Neuronal stem cell (in vitro differentiated cells): ENCODE data around the gene RARRES2.

Experiments
- DNase-seq: peaks from one replicate; pipeline ENCODE4 v3.0.0-alpha.2; 2013; ENCODE audit warnings: low spot score
- H2AFZ ChIP-seq: one replicate; pipeline ENCODE4 v1.6.1; 2013; ENCODE audit warnings: mild to moderate bottlenecking, low read length, inconsistent platforms
- H2AK5ac ChIP-seq: 2 replicates; pipeline ENCODE4 v1.6.1; 2013; ENCODE audit warnings: low read depth, mild to moderate bottlenecking, inconsistent platforms, low read length, moderate library complexity, mixed read lengths
- H2BK120ac ChIP-seq: 2 replicates; pipeline ENCODE4 v1.6.1; 2013; ENCODE audit warnings: low read depth, mild to moderate bottlenecking, inconsistent platforms, low read length, moderate library complexity, mixed read lengths
- H2BK12ac ChIP-seq: one replicate; pipeline ENCODE4 v1.6.1; 2013; ENCODE audit warnings: low read length, inconsistent platforms
- H2BK15ac ChIP-seq: 2 replicates; pipeline ENCODE4 v1.6.1; 2013; ENCODE audit warnings: mild to moderate bottlenecking, low read length, inconsistent platforms, mixed read lengths
- H2BK5ac ChIP-seq: one replicate; pipeline ENCODE4 v1.6.1; 2013; ENCODE audit warnings: inconsistent platforms, mild to moderate bottlenecking, low read length, moderate library complexity
- H3K14ac ChIP-seq: one replicate; pipeline ENCODE4 v1.6.1; 2013; ENCODE audit warnings: low read length, inconsistent platforms
- H3K18ac ChIP-seq: 2 replicates; pipeline ENCODE4 v1.6.1; 2013; ENCODE audit warnings: low read length, inconsistent platforms
- H3K23ac ChIP-seq: 2 replicates; pipeline ENCODE4 v1.6.1; 2013; ENCODE audit warnings: low read depth, mild to moderate bottlenecking, mixed read lengths, low read length, inconsistent platforms; ENCODE audit not compliant: poor library complexity
- H3K27ac ChIP-seq: replicated peaks from 3 replicates; pipeline ENCODE4 v1.5.1; 2013; ENCODE audit warnings: low read length, inconsistent platforms
- H3K27me3 ChIP-seq, 3 experiments: 2 replicates each; pipeline ENCODE4 v1.6.1; 2013; ENCODE audit warnings: low read length in 3 of 3, mild to moderate bottlenecking in 2 of 3, inconsistent platforms in 1 of 3, low read depth in 1 of 3, mixed read lengths in 1 of 3, moderate library complexity in 1 of 3; ENCODE audit not compliant: control insufficient read depth in 3 of 3, insufficient read depth in 3 of 3
- H3K36me3 ChIP-seq, 2 donors: replicated peaks in 1 of 2; 2 replicates each; pipeline ENCODE4 v1.6.1; 2013; ENCODE audit warnings: low read length in 2 of 2; ENCODE audit not compliant: control insufficient read depth in 2 of 2, insufficient read depth in 2 of 2
- H3K4ac ChIP-seq: 2 replicates; pipeline ENCODE4 v1.6.1; 2013; ENCODE audit warnings: inconsistent platforms, mild to moderate bottlenecking, low read length, moderate library complexity
- H3K4me1 ChIP-seq, 2 donors: 1 replicate in 1 of 2; 2 replicates in 1 of 2; pipeline ENCODE4 v1.6.1; 2013; ENCODE audit warnings: low read length in 2 of 2, low read depth in 1 of 2; ENCODE audit not compliant: control insufficient read depth in 2 of 2, insufficient read depth in 1 of 2
- H3K4me2 ChIP-seq: one replicate; pipeline ENCODE4 v1.6.1; 2013; ENCODE audit warnings: mild to moderate bottlenecking, low read length, inconsistent platforms; ENCODE audit not compliant: insufficient read depth, poor library complexity, severe bottlenecking
- H3K4me3 ChIP-seq, 2 donors: 2 replicates each; pipeline ENCODE4 v1.5.1; 2013; ENCODE audit warnings: low read length in 2 of 2, mild to moderate bottlenecking in 2 of 2, inconsistent platforms in 1 of 2, moderate library complexity in 1 of 2
- H3K79me1 ChIP-seq: one replicate; pipeline ENCODE4 v1.6.1; 2013; ENCODE audit warnings: low read depth, mild to moderate bottlenecking, inconsistent platforms, low read length, moderate library complexity
- H3K9ac ChIP-seq: one replicate; pipeline ENCODE4 v1.6.1; 2013; ENCODE audit warnings: mild to moderate bottlenecking, low read depth, low read length, inconsistent platforms; ENCODE audit not compliant: poor library complexity
- H3K9me3 ChIP-seq, 2 donors: replicated peaks in 1 of 2; 2 replicates each; pipeline versions ENCODE3 to v1.6.1; 2013; ENCODE audit warnings: low read length in 2 of 2, mild to moderate bottlenecking in 2 of 2, inconsistent platforms in 1 of 2, low read depth in 1 of 2, mixed read lengths in 1 of 2, moderate library complexity in 1 of 2; ENCODE audit not compliant: control insufficient read depth in 2 of 2, insufficient read depth in 1 of 2
- H4K8ac ChIP-seq: one replicate; pipeline ENCODE4 v1.6.1; 2013; ENCODE audit warnings: low read depth, mild to moderate bottlenecking, inconsistent platforms, low read length, moderate library complexity
- H4K91ac ChIP-seq: one replicate; pipeline ENCODE4 v1.6.1; 2013; ENCODE audit warnings: low read length, low read depth, mild to moderate bottlenecking, inconsistent platforms; ENCODE audit not compliant: poor library complexity
- WGBS, 2 donors: extraction: QIAGEN DNeasy Blood & Tissue Kit; methylation state at CpG; one replicate each; pipeline ENCODE4 v1.1.7; 2013; ENCODE audit warnings: missing lambda C conversion rate in 2 of 2, mixed read lengths in 1 of 2; ENCODE audit not compliant: insufficient read length in 2 of 2, insufficient replicate concordance in 1 of 2; ENCODE audit errors: extremely low coverage in 2 of 2; 5-methylcytosine and 5-hydroxymethylcytosine counted together

RARRES2 gene

GRCh38 chr7:150375662-150376521 lies 34.5 kb upstream of the RARRES2 start:
- H3K14ac ChIP-seq = no peak overlapping the region
- H2BK15ac ChIP-seq = no peak overlapping the region
- no peak overlapping the region for H2AFZ ChIP-seq
- H4K91ac ChIP-seq = no peak overlapping the region
- no peak overlapping the region for H3K4me2 ChIP-seq
- H3K9ac ChIP-seq = no peak overlapping the region
- no peak for DNase-seq
- H3K9me3 ChIP-seq = no peaks in the 10 kb centered on the region
- H3K18ac ChIP-seq = no peak overlapping the region
- no peak overlapping the region for H2BK5ac ChIP-seq
- H3K4ac ChIP-seq = no peak overlapping the region
- H3K27ac ChIP-seq = no peak overlapping the region
- no peak overlapping the region for H2AK5ac ChIP-seq
- H3K4me3 ChIP-seq = no peak overlapping the region
- no peaks in the 10 kb centered on the region for H3K27me3 ChIP-seq
- no peak overlapping the region for H3K23ac ChIP-seq
- no peak overlapping the region for H4K8ac ChIP-seq
- H3K79me1 ChIP-seq = peaks cover 22% of the 10 kb centered on the region
- peaks cover 20 to 25% of the 10 kb centered on the region in 2 donors for H3K4me1 ChIP-seq
- peaks cover 28 to 46% of the 10 kb centered on the region in 2 donors for H3K36me3 ChIP-seq
- no peak overlapping the region for H2BK120ac ChIP-seq
- no peak overlapping the region for H2BK12ac ChIP-seq
- no CpG with 5 or more reads among the region's 10 CpGs for WGBS, 2 donors

DNA sequence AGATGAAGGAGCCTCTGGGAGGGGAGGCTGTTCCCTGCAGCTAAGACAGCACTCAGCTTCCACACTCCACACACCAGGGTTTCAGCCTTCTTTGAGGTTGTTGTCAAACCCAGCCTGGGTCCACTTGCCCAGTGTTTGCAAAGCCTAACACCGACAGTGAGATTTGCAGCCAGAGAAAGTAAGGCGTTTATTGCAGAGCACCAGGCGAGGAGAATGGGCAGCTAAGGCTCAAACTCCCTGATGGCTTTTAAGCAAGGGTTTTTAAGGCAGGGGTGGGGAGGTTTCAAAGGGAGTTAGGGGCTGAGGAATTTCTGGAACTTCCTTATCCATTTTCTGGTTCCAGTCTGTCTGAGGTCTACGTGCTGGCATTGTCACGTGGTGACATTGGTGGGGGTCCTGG lies 33.0 kb upstream of the RARRES2 start:
- no CpG with 5 or more reads among the region's 5 CpGs for WGBS, 2 donors
- no peak overlapping the region for H3K4me3 ChIP-seq
- DNase-seq = no peak

DNA sequence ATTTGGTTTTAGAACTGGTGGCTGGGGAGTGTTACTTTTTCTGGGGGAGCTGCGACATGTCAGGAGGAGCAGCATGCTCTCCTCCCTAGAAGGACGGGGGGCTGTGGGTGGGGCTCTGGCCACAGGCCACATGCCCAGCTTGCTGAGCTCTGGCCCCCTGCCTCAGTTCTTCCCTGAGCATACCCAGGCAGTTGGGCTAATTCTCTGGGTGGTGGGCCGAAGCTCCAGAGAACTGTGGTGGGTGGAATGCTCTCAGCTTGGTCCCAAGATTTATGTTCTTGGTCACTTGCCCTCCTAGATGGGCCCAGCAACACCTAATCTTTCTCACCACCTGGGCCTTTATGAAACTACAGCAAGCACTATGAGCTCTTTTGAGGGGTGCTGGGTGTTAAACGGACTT lies 32.6 kb upstream of the RARRES2 start:
- Histone ChIP-seq H3K27me3 (no peaks in the 10 kb centered on the region), H3K23ac (no peak overlapping the region), H3K4ac (no peak overlapping the region), H4K91ac (no peak overlapping the region), H2AFZ (no peak overlapping the region), H3K4me1 (peaks cover 20 to 29% of the 10 kb centered on the region in 2 donors), H2BK12ac (no peak overlapping the region), H3K4me2 (no peak overlapping the region), H3K14ac (no peak overlapping the region), H3K4me3 (no peak overlapping the region), H3K79me1 (peaks cover 21% of the 10 kb centered on the region), H3K9me3 (no peaks in the 10 kb centered on the region), H2BK15ac (no peak overlapping the region), H4K8ac (no peak overlapping the region), H3K27ac (no peak overlapping the region), H3K9ac (no peak overlapping the region), H2AK5ac (no peak overlapping the region), H2BK5ac (no peak overlapping the region), H3K18ac (no peak overlapping the region), H2BK120ac (no peak overlapping the region), H3K36me3 (peaks cover 38 to 60% of the 10 kb centered on the region in 2 donors)
- no peak for DNase-seq
- no CpG with 5 or more reads among the region's 4 CpGs for WGBS, 2 donors

More for the DNA sequence above, 33.0 kb upstream of the RARRES2 start:
- Histone ChIP-seq H3K9ac (no peak overlapping the region), H4K8ac (no peak overlapping the region), H4K91ac (no peak overlapping the region), H2BK120ac (no peak overlapping the region), H3K18ac (no peak overlapping the region), H3K4ac (no peak overlapping the region), H3K36me3 (peaks cover 38 to 60% of the 10 kb centered on the region in 2 donors), H3K4me2 (no peak overlapping the region), H3K23ac (no peak overlapping the region), H2BK12ac (no peak overlapping the region), H2BK5ac (no peak overlapping the region), H3K14ac (no peak overlapping the region), H2AFZ (no peak overlapping the region), H3K79me1 (peaks cover 21% of the 10 kb centered on the region), H3K27me3 (no peaks in the 10 kb centered on the region), H2BK15ac (no peak overlapping the region), H3K27ac (no peak overlapping the region), H2AK5ac (no peak overlapping the region), H3K9me3 (no peaks in the 10 kb centered on the region), H3K4me1 (peaks cover 20 to 29% of the 10 kb centered on the region in 2 donors)

DNA sequence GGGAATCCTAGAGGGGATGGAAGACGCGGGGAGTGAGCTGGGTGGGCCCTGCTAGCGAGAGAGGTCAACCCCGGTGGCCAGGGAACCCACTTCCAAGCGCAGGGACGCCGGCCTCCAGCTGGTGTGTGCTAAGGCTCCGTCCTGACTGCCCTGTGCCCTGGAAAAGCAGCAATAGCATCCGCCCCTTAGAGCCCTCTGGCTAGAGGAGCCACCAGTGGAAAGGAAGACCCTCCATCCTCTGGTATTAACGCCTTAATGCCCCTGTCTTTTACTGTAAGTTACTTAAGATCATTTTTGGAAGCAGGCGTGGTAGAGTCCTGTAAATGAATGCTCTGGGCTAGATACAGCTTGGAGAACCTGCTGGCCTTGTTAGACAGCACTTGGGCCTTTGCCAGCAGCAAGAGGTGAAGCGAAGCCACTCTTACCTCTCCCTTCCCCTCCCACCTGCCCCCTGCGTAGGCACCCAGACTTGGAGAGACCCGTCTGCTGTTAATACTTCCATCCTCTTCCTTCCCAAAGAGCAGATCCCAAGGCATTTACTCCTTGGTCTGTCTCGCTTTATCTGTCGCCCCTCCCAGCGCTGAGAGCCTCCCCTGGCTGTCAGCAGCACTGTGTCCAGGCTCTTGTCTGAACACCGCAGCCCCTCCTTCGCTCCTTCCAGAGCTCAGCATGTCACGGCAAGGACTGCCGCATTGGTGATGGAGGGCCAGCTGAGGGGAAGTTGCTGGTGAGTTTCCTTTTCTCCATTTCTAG lies 31.8 kb upstream of the RARRES2 start:
- H3K4me1 ChIP-seq = peaks cover 18 to 27% of the 10 kb centered on the region in 2 donors
- no peaks in the 10 kb centered on the region for H3K9me3 ChIP-seq
- H3K9ac ChIP-seq = no peak overlapping the region
- H2BK15ac ChIP-seq = no peak overlapping the region
- H3K36me3 ChIP-seq = peaks cover 38 to 60% of the 10 kb centered on the region in 2 donors
- H4K8ac ChIP-seq = peak overlapping the region; percentile 97
- H3K79me1 ChIP-seq = peaks cover 23% of the 10 kb centered on the region
- no peak for DNase-seq
- H2BK120ac ChIP-seq = no peak overlapping the region
- no peak overlapping the region for H3K18ac ChIP-seq
- no peak overlapping the region for H2BK12ac ChIP-seq
- H2AFZ ChIP-seq = no peak overlapping the region
- H3K4me2 ChIP-seq = no peak overlapping the region
- no peak overlapping the region for H3K14ac ChIP-seq
- H3K27ac ChIP-seq = no peak overlapping the region
- H3K4ac ChIP-seq = no peak overlapping the region
- no peaks in the 10 kb centered on the region for H3K27me3 ChIP-seq
- no peak overlapping the region for H3K4me3 ChIP-seq
- no peak overlapping the region for H2AK5ac ChIP-seq
- no CpG with 5 or more reads among the region's 21 CpGs for WGBS, 2 donors
- no peak overlapping the region for H4K91ac ChIP-seq
- peak overlapping the region; percentile 97 for H3K23ac ChIP-seq
- H2BK5ac ChIP-seq = no peak overlapping the region
